Coronary artery (tissue), 2 donors: ENCODE results near the gene CRELD1.

Experiments used
- DNase-seq: peaks from one replicate; pipeline ENCODE4 v3.0.0-alpha.2; 2017; ENCODE audit warnings: low spot score
- H3K27ac ChIP-seq, 2 donors: fragments of 200-600 bp; sonication (generic); one replicate each; pipeline ENCODE4 v1.5.1; 2016 to 2019
- H3K4me3 ChIP-seq: fragments of 200-600 bp; sonication (generic); 2 replicates; pipeline ENCODE4 v1.5.1; 2016; ENCODE audit warnings: mild to moderate bottlenecking, moderate library complexity
- CTCF ChIP-seq: fragments of 200-600 bp; sonication (generic); IDR thresholded peaks from one replicate; pipeline ENCODE4 v1.5.1; 2019; ENCODE audit warnings: antibody characterized with exemption

CRELD1 gene

GRCh38 chr3:9945358-9945757 lies 11.7 kb downstream of the CRELD1 start:
- no peak for DNase-seq
- no peak for TF ChIP-seq CTCF
- Histone ChIP-seq H3K27ac (no peak overlapping the region), H3K4me3 (no peak overlapping the region)

DNA sequence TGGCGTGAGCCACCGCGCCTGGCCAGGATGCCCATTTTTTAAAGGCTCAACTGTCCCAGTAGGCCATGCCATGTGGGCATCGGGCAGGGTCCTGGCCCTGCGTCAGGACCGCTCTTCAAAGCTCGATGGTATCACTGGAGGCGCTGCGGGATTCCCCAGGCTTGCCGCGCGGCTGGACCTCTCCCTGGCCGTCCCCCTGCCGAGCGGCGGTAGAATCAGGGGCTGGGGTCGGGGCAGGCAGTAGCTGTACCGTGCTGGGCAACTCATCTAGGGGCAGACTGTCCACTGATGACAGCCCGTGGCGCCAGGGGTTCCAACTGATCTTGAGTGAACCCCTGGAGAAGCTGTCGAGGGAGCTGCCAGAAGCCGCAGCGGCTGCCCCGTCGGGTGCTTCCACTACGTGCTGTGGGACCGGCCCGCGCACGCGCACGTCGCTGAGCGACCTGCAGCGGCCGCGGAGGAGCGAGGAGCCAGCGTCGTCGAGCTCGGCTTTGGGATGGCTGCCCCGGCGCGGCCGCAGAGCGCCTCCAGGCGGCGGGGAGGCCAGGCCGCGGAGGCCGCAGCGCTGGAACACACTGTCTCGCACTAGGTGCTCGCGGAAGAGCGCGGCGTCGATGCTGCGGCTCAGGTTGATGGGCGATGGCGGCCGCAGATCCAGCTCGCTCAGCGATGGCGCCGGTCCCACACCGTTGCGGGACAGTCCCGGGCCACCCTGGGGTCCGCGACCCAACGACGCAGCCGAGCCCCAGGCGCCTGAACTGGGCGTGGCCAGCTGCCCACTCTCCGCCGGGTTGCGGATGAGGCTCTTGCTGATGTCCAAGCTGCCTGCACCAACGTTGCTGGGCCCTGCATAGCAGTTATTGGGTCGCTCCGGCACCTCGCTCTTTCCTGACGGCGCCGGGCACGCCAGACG lies 12.7 kb downstream of the CRELD1 start:
- peak overlapping the region; percentile 82 for H3K4me3 ChIP-seq
- peak; percentile 92 for DNase-seq
- peak overlapping the region; percentile 82 to 89 for H3K27ac ChIP-seq
- TF ChIP-seq CTCF = peak; percentile 49

- peak overlapping the region; percentile 82 to 89 for H3K27ac ChIP-seq
- DNase-seq = peak; percentile 83
- peak overlapping the region; percentile 82 for H3K4me3 ChIP-seq
- TF ChIP-seq CTCF = peak; percentile 57
Observed at GRCh38 chr3:9947025-9947995, 13.7 kb downstream of the CRELD1 start.

DNA sequence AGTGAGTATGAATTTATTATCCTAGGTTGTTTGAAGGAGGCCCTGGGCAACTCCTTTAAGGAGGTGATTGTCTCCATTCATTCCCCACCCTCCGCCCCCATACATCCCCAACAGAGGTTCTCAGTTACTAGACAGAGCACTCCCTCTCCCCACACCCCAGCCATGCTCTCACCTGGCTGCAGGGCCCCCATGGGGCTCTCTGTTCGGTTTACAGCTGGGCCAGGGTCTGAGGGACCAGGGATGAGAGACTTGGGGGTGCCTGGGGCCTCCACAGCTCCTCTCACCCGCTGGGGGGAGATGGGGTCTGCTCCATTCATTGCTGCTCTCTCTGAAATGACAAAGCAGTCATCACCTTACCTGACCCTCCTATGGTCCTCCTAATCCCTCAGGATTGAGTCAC lies 15.0 kb downstream of the CRELD1 start:
- DNase-seq = no peak
- Histone ChIP-seq H3K27ac (no peak overlapping the region), H3K4me3 (no peak overlapping the region)
- TF ChIP-seq CTCF = no peak

GRCh38 chr3:9949115-9949514 lies 15.5 kb downstream of the CRELD1 start:
- no peak for TF ChIP-seq CTCF
- no peak overlapping the region for H3K4me3 ChIP-seq
- H3K27ac ChIP-seq = no peak overlapping the region
- no peak for DNase-seq

- Histone ChIP-seq H3K4me3 (no peak overlapping the region), H3K27ac (no peak overlapping the region)
- no peak for TF ChIP-seq CTCF
- DNase-seq = no peak
Observed at GRCh38 chr3:9949626-9950025, 16.0 kb downstream of the CRELD1 start.
